PC-3 (cell line): ENCODE results near the gene CLCN5. TPM values are rescaled to one million over a fixed set of nuclear protein-coding genes. Genes with fewer than 3 reads are reported as not detected.

Experiments
- ATAC-seq: fragments of 200-7000 bp; cut with Tn5 transposase; 2 replicates; pipeline ENCODE4 v1.9.1; 2020; ENCODE audit warnings: mild to moderate bottlenecking, moderate library complexity
- BruUV-seq: library from RNA; stranded (reverse); fragments of 400-500 nt; replicated peaks from 2 replicates; lab custom pipeline; 2021; lab: Mats Ljungman, UMichigan
- CTCF ChIA-PET: fragments of 300-600 bp; sonication (Branson Sonifier 250); formaldehyde crosslinking; loops from one replicate; lab custom pipeline; 2022; ENCODE audit warnings: antibody characterized with exemption; lab: Charles Lee
- POLR2A ChIA-PET: fragments of 300-600 bp; sonication (Branson Sonifier 250); formaldehyde crosslinking; loops from one replicate; lab custom pipeline; 2022; ENCODE audit warnings: antibody characterized with exemption; ENCODE audit not compliant: unreplicated experiment; lab: Charles Lee
- DNase-seq: peaks from one replicate; pipeline ENCODE4 v3.0.0-alpha.2; 2015
- H2AFZ ChIP-seq: fragments of 300-600 bp; sonication (generic); 2 replicates; pipeline ENCODE4 v1.6.0; 2016; ENCODE audit warnings: antibody characterized with exemption, low read length
- H3F3A ChIP-seq: fragments of 300-600 bp; sonication (generic); one replicate; pipeline ENCODE4 v1.6.0; 2017; ENCODE audit warnings: antibody characterized with exemption, low read length, control low read depth, mild to moderate bottlenecking; ENCODE audit not compliant: unreplicated experiment
- H3K27ac ChIP-seq: fragments of 300-600 bp; sonication (generic); 2 replicates; pipeline ENCODE4 v1.5.1; 2016; ENCODE audit warnings: mild to moderate bottlenecking, low read length
- H3K27me3 ChIP-seq: fragments of 300-600 bp; sonication (generic); 2 replicates; pipeline ENCODE4 v1.6.1; 2016; ENCODE audit warnings: low read length, mixed read lengths
- H3K36me3 ChIP-seq: fragments of 300-600 bp; sonication (generic); 2 replicates; pipeline ENCODE4 v1.6.1; 2016; ENCODE audit warnings: low read depth, mixed run types, low read length, mixed read lengths
- H3K4me1 ChIP-seq: fragments of 300-600 bp; sonication (generic); 2 replicates; pipeline ENCODE4 v1.5.1; 2016; ENCODE audit warnings: low read length; ENCODE audit not compliant: insufficient read depth
- H3K4me2 ChIP-seq: fragments of 300-600 bp; sonication (generic); 2 replicates; pipeline ENCODE4 v1.6.0; 2016; ENCODE audit warnings: low read length
- H3K4me3 ChIP-seq: fragments of 300-600 bp; sonication (generic); 2 replicates; pipeline ENCODE4 v1.5.1; 2016; ENCODE audit warnings: mild to moderate bottlenecking, low read length, mixed read lengths
- H3K79me2 ChIP-seq: fragments of 300-600 bp; sonication (generic); 2 replicates; pipeline ENCODE4 v1.6.1; 2017; ENCODE audit warnings: low read length, mixed read lengths
- H3K9ac ChIP-seq: fragments of 300-600 bp; sonication (generic); 2 replicates; pipeline ENCODE4 v1.6.0; 2016; ENCODE audit warnings: mild to moderate bottlenecking, low read length
- H3K9me2 ChIP-seq: fragments of 300-600 bp; sonication (generic); replicated peaks from 2 replicates; pipeline ENCODE4 v1.6.1; 2016; ENCODE audit warnings: mixed run types, low read length, mixed read lengths
- H3K9me3 ChIP-seq: fragments of 300-600 bp; sonication (generic); 2 replicates; pipeline ENCODE4 v1.6.1; 2016; ENCODE audit warnings: low read length, mixed read lengths
- H4K20me1 ChIP-seq: fragments of 300-600 bp; sonication (generic); 2 replicates; pipeline ENCODE4 v1.6.1; 2016; ENCODE audit warnings: low read length, mixed read lengths
- EZH2 ChIP-seq: fragments of 300-600 bp; sonication (generic); IDR thresholded peaks from one replicate; pipeline ENCODE4 v1.6.1; 2017; ENCODE audit warnings: antibody characterized with exemption, mild to moderate bottlenecking, low read length; ENCODE audit not compliant: unreplicated experiment
- EZH2phosphoT487 ChIP-seq: fragments of 300-600 bp; sonication (generic); IDR thresholded peaks from 2 replicates; pipeline ENCODE4 v1.6.1; 2018; ENCODE audit warnings: mild to moderate bottlenecking, antibody characterized with exemption, low read length, borderline replicate concordance
- intact Hi-C: fragments of 100-400 bp; cut with micrococcal nuclease; formaldehyde crosslinking; loops from 2 replicates; pipeline ENCODE4 v1.9.0; 2023
- total RNA-seq: library from RNA; depleted of rRNA; stranded (reverse); fragments of >200 nt; gene quantifications from 2 replicates; pipeline ENCODE4 v1.2.3, GENCODE V29; 2014
- TF ChIP-seq, protein P1 (sequence below): fragments of 300-600 bp; sonication (generic); conservative IDR thresholded peaks from 2 replicates; pipeline ENCODE4 v1.5.1; 2017; ENCODE audit warnings: antibody characterized with exemption, low read depth, mild to moderate bottlenecking, low read length

CLCN5 gene
- total RNA-seq, 1 experiment from 2014 or later = 5.9 TPM

DNA sequence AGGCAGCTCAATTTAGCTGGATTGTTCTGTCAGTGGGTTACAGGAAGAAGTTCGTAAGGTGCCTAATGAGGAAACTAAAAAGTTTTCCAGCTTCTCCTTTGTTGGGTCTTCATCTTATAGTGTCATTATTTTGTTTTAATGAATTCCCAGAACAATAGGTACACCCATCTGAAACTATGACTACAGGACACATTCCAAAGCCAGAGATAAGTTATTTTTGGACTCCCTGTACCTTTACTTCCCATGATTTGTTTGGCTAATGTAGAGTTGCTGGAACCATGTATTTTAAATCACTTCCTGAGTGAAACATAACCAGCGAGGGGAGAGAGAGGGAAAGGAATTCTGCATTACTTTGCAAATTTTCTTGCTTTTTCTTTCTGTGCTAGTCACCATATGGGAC, 114.0 kb downstream of the CLCN5 start:
- no peak overlapping the region for H2AFZ ChIP-seq
- no peak overlapping the region for H3K4me3 ChIP-seq
- ChIA-PET POLR2A (no interaction called here), CTCF (no interaction called here)
- intact Hi-C loops = no loop called here
- H3K9me3 ChIP-seq = no peaks in the 10 kb centered on the region
- ATAC-seq = no peak
- H3F3A ChIP-seq = no peaks in the 10 kb centered on the region
- no peak overlapping the region for H3K9ac ChIP-seq
- H3K27ac ChIP-seq = no peak overlapping the region
- no peaks in the 10 kb centered on the region for H3K27me3 ChIP-seq
- no peaks in the 10 kb centered on the region for H3K36me3 ChIP-seq
- H3K9me2 ChIP-seq = no peaks in the 10 kb centered on the region
- H3K4me1 ChIP-seq = no peaks in the 10 kb centered on the region
- H3K4me2 ChIP-seq = no peak overlapping the region
- H4K20me1 ChIP-seq = no peaks in the 10 kb centered on the region
- DNase-seq = no peak
- no peaks in the 10 kb centered on the region for H3K79me2 ChIP-seq
- no TSS peak for BruUV-seq
- no peak for TF ChIP-seq EZH2phosphoT487
- TF ChIP-seq, protein P1, sequence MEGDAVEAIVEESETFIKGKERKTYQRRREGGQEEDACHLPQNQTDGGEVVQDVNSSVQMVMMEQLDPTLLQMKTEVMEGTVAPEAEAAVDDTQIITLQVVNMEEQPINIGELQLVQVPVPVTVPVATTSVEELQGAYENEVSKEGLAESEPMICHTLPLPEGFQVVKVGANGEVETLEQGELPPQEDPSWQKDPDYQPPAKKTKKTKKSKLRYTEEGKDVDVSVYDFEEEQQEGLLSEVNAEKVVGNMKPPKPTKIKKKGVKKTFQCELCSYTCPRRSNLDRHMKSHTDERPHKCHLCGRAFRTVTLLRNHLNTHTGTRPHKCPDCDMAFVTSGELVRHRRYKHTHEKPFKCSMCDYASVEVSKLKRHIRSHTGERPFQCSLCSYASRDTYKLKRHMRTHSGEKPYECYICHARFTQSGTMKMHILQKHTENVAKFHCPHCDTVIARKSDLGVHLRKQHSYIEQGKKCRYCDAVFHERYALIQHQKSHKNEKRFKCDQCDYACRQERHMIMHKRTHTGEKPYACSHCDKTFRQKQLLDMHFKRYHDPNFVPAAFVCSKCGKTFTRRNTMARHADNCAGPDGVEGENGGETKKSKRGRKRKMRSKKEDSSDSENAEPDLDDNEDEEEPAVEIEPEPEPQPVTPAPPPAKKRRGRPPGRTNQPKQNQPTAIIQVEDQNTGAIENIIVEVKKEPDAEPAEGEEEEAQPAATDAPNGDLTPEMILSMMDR = no peak

- H4K20me1 ChIP-seq = no peaks in the 10 kb centered on the region
- DNase-seq (no peak), ATAC-seq (no peak)
- no peak overlapping the region for H3K27ac ChIP-seq
- BruUV-seq = no TSS peak
- intact Hi-C loops = no loop called here
- H3K4me2 ChIP-seq = no peak overlapping the region
- H3K9me2 ChIP-seq = no peaks in the 10 kb centered on the region
- ChIA-PET CTCF (no interaction called here), POLR2A (no interaction called here)
- H3K27me3 ChIP-seq = no peaks in the 10 kb centered on the region
- no peak overlapping the region for H3K9ac ChIP-seq
- H3K4me1 ChIP-seq = no peaks in the 10 kb centered on the region
- H3K4me3 ChIP-seq = no peak overlapping the region
- H3K9me3 ChIP-seq = no peaks in the 10 kb centered on the region
- no peaks in the 10 kb centered on the region for H3F3A ChIP-seq
- no peaks in the 10 kb centered on the region for H3K36me3 ChIP-seq
- H2AFZ ChIP-seq = no peak overlapping the region
- TF ChIP-seq EZH2phosphoT487 (no peak), EZH2 (no peak)
- TF ChIP-seq, protein P1 = no peak
- no peaks in the 10 kb centered on the region for H3K79me2 ChIP-seq
Observed at GRCh38 chrX:50045823-50046222, 123.4 kb downstream of the CLCN5 start.

DNA sequence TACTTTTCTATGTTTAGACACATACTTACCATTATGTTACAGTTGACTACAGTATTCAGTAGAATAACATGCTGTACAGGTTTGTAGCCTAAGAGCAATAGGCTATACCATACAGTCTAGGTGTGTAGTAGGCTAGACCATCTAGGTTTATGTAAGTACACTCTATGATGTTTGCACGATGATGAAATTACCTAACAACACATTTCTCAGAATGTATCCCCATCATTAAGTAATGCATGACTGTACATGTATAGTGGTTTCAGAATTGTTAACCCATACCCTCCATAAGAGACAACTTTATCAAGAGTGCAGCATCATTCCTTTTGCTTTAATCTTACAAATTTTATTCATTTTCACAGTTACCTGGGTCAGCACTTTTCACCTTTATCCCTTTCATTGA, 126.8 kb downstream of the CLCN5 start:
- intact Hi-C loops = no loop called here
- no peak for DNase-seq
- TF ChIP-seq, protein P1 = no peak
- no peak for TF ChIP-seq EZH2
- no peak for TF ChIP-seq EZH2phosphoT487

More for the DNA sequence above, 126.8 kb downstream of the CLCN5 start:
- H3K36me3 ChIP-seq = no peaks in the 10 kb centered on the region
- no peak overlapping the region for H3K4me3 ChIP-seq
- no TSS peak for BruUV-seq
- H2AFZ ChIP-seq = no peak overlapping the region
- no peaks in the 10 kb centered on the region for H3K9me3 ChIP-seq
- H3K27me3 ChIP-seq = no peaks in the 10 kb centered on the region
- no peak overlapping the region for H3K4me2 ChIP-seq
- no peaks in the 10 kb centered on the region for H3K4me1 ChIP-seq
- CTCF ChIA-PET = no interaction called here
- no peak overlapping the region for H3K27ac ChIP-seq
- POLR2A ChIA-PET = no interaction called here
- H3K9me2 ChIP-seq = no peaks in the 10 kb centered on the region
- H3K79me2 ChIP-seq = no peaks in the 10 kb centered on the region
- no peak overlapping the region for H3K9ac ChIP-seq
- no peak for ATAC-seq
- no peaks in the 10 kb centered on the region for H3F3A ChIP-seq
- H4K20me1 ChIP-seq = no peaks in the 10 kb centered on the region
